Spinal cord (tissue), 10 donors: ENCODE results near the gene ARID5B. TPM values are rescaled to one million over a fixed set of nuclear protein-coding genes. Genes with fewer than 3 reads are reported as not detected.

Source experiments
- DNase-seq, 6 donors: peaks; one replicate each; pipeline versions ENCODE4 v3.0.0 to v3.0.0-alpha.2; 2013 to 2015; ENCODE audit warnings: low spot score in 6 of 6, low read depth in 4 of 6
- H3K27ac ChIP-seq: one replicate; pipeline ENCODE4 v1.5.1; 2013; ENCODE audit warnings: low read depth, low read length, control low read depth
- H3K27me3 ChIP-seq: one replicate; pipeline ENCODE4 v1.6.1; 2013; ENCODE audit warnings: low read length; ENCODE audit not compliant: control insufficient read depth, insufficient read depth
- H3K36me3 ChIP-seq: one replicate; pipeline ENCODE4 v1.6.1; 2013; ENCODE audit warnings: low read length; ENCODE audit not compliant: control insufficient read depth, insufficient read depth
- H3K4me1 ChIP-seq: one replicate; pipeline ENCODE4 v1.6.1; 2013; ENCODE audit warnings: low read length; ENCODE audit not compliant: control insufficient read depth, insufficient read depth
- H3K4me3 ChIP-seq: one replicate; pipeline ENCODE4 v1.5.1; 2013; ENCODE audit warnings: low read depth, low read length, control low read depth
- H3K9me3 ChIP-seq: one replicate; pipeline ENCODE4 v1.6.1; 2013; ENCODE audit warnings: low read length; ENCODE audit not compliant: control insufficient read depth, insufficient read depth
- WGBS: methylation state at CpG from one replicate; pipeline ENCODE4 v1.1.5; 2013; ENCODE audit warnings: missing lambda C conversion rate; ENCODE audit not compliant: insufficient coverage; 5-methylcytosine and 5-hydroxymethylcytosine counted together
- polyA plus RNA-seq, 2 donors: library from polyadenylated mRNA; unstranded; fragments of 120-200 nt; gene quantifications; one replicate each; pipeline ENCODE4 v1.2.1, GENCODE V29; 2013; ENCODE audit not compliant: insufficient read length in 2 of 2
- total RNA-seq, 2 donors: library from RNA; depleted of rRNA in 1 of 2; stranded (reverse); fragments of 120-200 nt in 1 of 2; fragments of >200 nt in 1 of 2; gene quantifications; one replicate each; pipeline versions ENCODE4 v1.2.3 to v1.2.4, GENCODE V29; 2013 to 2014
- donor health status: healthy.

Gene ARID5B
- total and polyA plus RNA-seq, 4 donors: 9.3 to 26.4 (median 18.4) TPM

GRCh38 chr10:61958805-61959204 is 57.3 kb downstream of the ARID5B start:
- H3K4me3 ChIP-seq: no peak overlapping the region
- no peaks in the 10 kb centered on the region for H3K36me3 ChIP-seq
- no peaks in the 10 kb centered on the region for H3K9me3 ChIP-seq
- DNase-seq: no peak
- no peaks in the 10 kb centered on the region for H3K27me3 ChIP-seq
- no peak overlapping the region for H3K27ac ChIP-seq
- no peaks in the 10 kb centered on the region for H3K4me1 ChIP-seq

- Histone ChIP-seq H3K4me3 (no peak overlapping the region), H3K36me3 (no peaks in the 10 kb centered on the region), H3K27me3 (no peaks in the 10 kb centered on the region), H3K9me3 (no peaks in the 10 kb centered on the region), H3K4me1 (no peaks in the 10 kb centered on the region), H3K27ac (no peak overlapping the region)
- DNase-seq: no peak
- WGBS: no CpG with 5 or more reads among the region's 2 CpGs
These were observed 58.3 kb downstream of the ARID5B start for GRCh38 chr10:61959814-61960213.

- H3K4me3 ChIP-seq: no peak overlapping the region
- no peaks in the 10 kb centered on the region for H3K27me3 ChIP-seq
- 100% methylated on average over 1 of the region's 2 CpGs for WGBS
- no peaks in the 10 kb centered on the region for H3K36me3 ChIP-seq
- no peak for DNase-seq
- no peaks in the 10 kb centered on the region for H3K4me1 ChIP-seq
- no peak overlapping the region for H3K27ac ChIP-seq
- H3K9me3 ChIP-seq: no peaks in the 10 kb centered on the region
These were observed 59.1 kb downstream of the ARID5B start for GRCh38 chr10:61960396-61961120.

GRCh38 chr10:61961278-61961677 is 59.8 kb downstream of the ARID5B start:
- WGBS: 88% methylated on average over 6 of the region's 8 CpGs
- H3K27me3 ChIP-seq: no peaks in the 10 kb centered on the region
- no peaks in the 10 kb centered on the region for H3K4me1 ChIP-seq
- no peak for DNase-seq
- H3K9me3 ChIP-seq: no peaks in the 10 kb centered on the region
- no peaks in the 10 kb centered on the region for H3K36me3 ChIP-seq
- H3K27ac ChIP-seq: no peak overlapping the region
- H3K4me3 ChIP-seq: no peak overlapping the region

- no CpG with 5 or more reads among the region's 4 CpGs for WGBS
- Histone ChIP-seq H3K27ac (no peak overlapping the region), H3K4me3 (no peak overlapping the region), H3K27me3 (no peaks in the 10 kb centered on the region), H3K4me1 (no peaks in the 10 kb centered on the region), H3K36me3 (no peaks in the 10 kb centered on the region), H3K9me3 (no peaks in the 10 kb centered on the region)
- DNase-seq: no peak
These were observed 61.5 kb downstream of the ARID5B start for GRCh38 chr10:61962971-61963370.

- no peaks in the 10 kb centered on the region for H3K4me1 ChIP-seq
- H3K36me3 ChIP-seq: no peaks in the 10 kb centered on the region
- WGBS: 60% methylated on average over 1 of the region's 2 CpGs
- H3K27me3 ChIP-seq: no peaks in the 10 kb centered on the region
- H3K9me3 ChIP-seq: no peaks in the 10 kb centered on the region
- peak overlapping the region; percentile 38 for H3K27ac ChIP-seq
- no peak for DNase-seq
- no peak overlapping the region for H3K4me3 ChIP-seq
These were observed 62.2 kb downstream of the ARID5B start for GRCh38 chr10:61963669-61964058.

- Histone ChIP-seq H3K4me3 (no peak overlapping the region), H3K27me3 (no peaks in the 10 kb centered on the region), H3K4me1 (no peaks in the 10 kb centered on the region), H3K27ac (peak overlapping the region; percentile 38), H3K9me3 (no peaks in the 10 kb centered on the region), H3K36me3 (no peaks in the 10 kb centered on the region)
- DNase-seq: no peak
- 54% methylated on average over 3 of the region's 3 CpGs for WGBS
These were observed 62.7 kb downstream of the ARID5B start for GRCh38 chr10:61964059-61964709.

- no peaks in the 10 kb centered on the region for H3K4me1 ChIP-seq
- WGBS: no CpG with 5 or more reads among the region's 7 CpGs
- DNase-seq: no peak
- H3K4me3 ChIP-seq: no peak overlapping the region
- H3K27ac ChIP-seq: no peak overlapping the region
- no peaks in the 10 kb centered on the region for H3K9me3 ChIP-seq
- no peaks in the 10 kb centered on the region for H3K27me3 ChIP-seq
- no peaks in the 10 kb centered on the region for H3K36me3 ChIP-seq
These were observed 63.6 kb downstream of the ARID5B start for GRCh38 chr10:61964949-61965702.

- no peaks in the 10 kb centered on the region for H3K27me3 ChIP-seq
- no peaks in the 10 kb centered on the region for H3K9me3 ChIP-seq
- no peak overlapping the region for H3K27ac ChIP-seq
- H3K4me1 ChIP-seq: no peaks in the 10 kb centered on the region
- no CpG with 5 or more reads among the region's 3 CpGs for WGBS
- no peak for DNase-seq
- H3K4me3 ChIP-seq: no peak overlapping the region
- H3K36me3 ChIP-seq: no peaks in the 10 kb centered on the region
These were observed 64.3 kb downstream of the ARID5B start for GRCh38 chr10:61965703-61966395.
